Natural killer cell treated with Interleukin-12 subunit alpha and Interleukin-12 subunit beta and Interleukin-15 and Interleukin-18, amount 100 ng/mL, for 72 hours (primary cell): ENCODE results near the gene ENTPD1. TPM values are rescaled to one million over a fixed set of nuclear protein-coding genes. Genes with fewer than 3 reads are reported as not detected.
"Not testable (repeated sequence)": the region's sequence is repeated elsewhere in the genome, so short reads cannot be mapped to it uniquely, and the experiment has no call there.

Experiments
- ATAC-seq, 2 donors: fragments of 150-1000 bp; cut with Tn5 transposase in 1 of 2; sonication (Bioruptor Pico), chemical (Tn5 transposase) in 1 of 2; 2 replicates each; pipeline ENCODE4 v1.10.0; 2021
- DNase-seq: peaks from one replicate; pipeline ENCODE4 v3.0.0; 2022; ENCODE audit warnings: low spot score
- H3K27ac Mint-ChIP-seq, 2 donors: 1 replicate in 1 of 2; 2 replicates in 1 of 2; pipeline ENCODE4 v1.8.0; 2022; ENCODE audit warnings: mixed read lengths in 2 of 2, mild to moderate bottlenecking in 1 of 2, moderate library complexity in 1 of 2
- H3K27me3 Mint-ChIP-seq, 2 donors: 1 replicate in 1 of 2; 2 replicates in 1 of 2; pipeline ENCODE4 v1.8.0; 2022; ENCODE audit warnings: mixed read lengths in 2 of 2
- H3K36me3 Mint-ChIP-seq: one replicate; pipeline ENCODE4 v1.8.0; 2022; ENCODE audit warnings: mixed read lengths
- H3K4me1 Mint-ChIP-seq, 2 donors: 1 replicate in 1 of 2; 2 replicates in 1 of 2; pipeline ENCODE4 v1.8.0; 2022; ENCODE audit warnings: low read depth in 2 of 2, mixed read lengths in 2 of 2, mild to moderate bottlenecking in 1 of 2
- H3K4me3 Mint-ChIP-seq: one replicate; pipeline ENCODE4 v1.8.0; 2022; ENCODE audit warnings: mixed read lengths
- H3K9me3 Mint-ChIP-seq: 2 replicates; pipeline ENCODE4 v1.8.0; 2022; ENCODE audit warnings: mixed read lengths
- total RNA-seq, 2 donors: library from RNA; stranded (reverse); gene quantifications; one replicate each; pipeline ENCODE4 v1.2.3, GENCODE V29; 2022

Gene ENTPD1
- total RNA-seq = 100 to 1,000 TPM in 1 of 2 donors, 10 to 100 TPM in 1; 56.4 to 111 TPM

GRCh38 chr10:95756041-95756761 is at the start of gene ENTPD1:
ENTPD1 (plus strand) TSS chr10:95756163; CDS start chr10:95756240, 77 bp downstream.
- H3K4me1 Mint-ChIP-seq = peaks cover 42 to 44% of the 10 kb centered on the region in 2 donors

GRCh38 chr10:95706573-95706972 is 49.4 kb upstream of the ENTPD1 start:
- H3K4me3 Mint-ChIP-seq = no peak overlapping the region
- H3K36me3 Mint-ChIP-seq = no peaks in the 10 kb centered on the region
- no peak for DNase-seq
- H3K4me1 Mint-ChIP-seq = peaks cover 0 to 9% of the 10 kb centered on the region in 2 donors
- peak; percentile 33 to 61 for ATAC-seq
- no peaks in the 10 kb centered on the region for H3K9me3 Mint-ChIP-seq
- H3K27ac Mint-ChIP-seq = no peak overlapping the region
- no peaks in the 10 kb centered on the region for H3K27me3 Mint-ChIP-seq

More at GRCh38 chr10:95756041-95756761, at the start of gene ENTPD1:
- H3K36me3 Mint-ChIP-seq = peaks cover 10% of the 10 kb centered on the region
- ATAC-seq = no peak
- peak within 1 kb of the TSS; percentile 87 to 89 for H3K27ac Mint-ChIP-seq
- peak within 1 kb of the TSS; percentile 85 for H3K4me3 Mint-ChIP-seq
- H3K9me3 Mint-ChIP-seq = no peaks in the 10 kb centered on the region
- DNase-seq = no peak
- H3K27me3 Mint-ChIP-seq = peaks cover 2 to 15% of the 10 kb centered on the region in 2 donors

GRCh38 chr10:95706990-95707389 is 49.0 kb upstream of the ENTPD1 start:
- Mint-ChIP-seq H3K4me3 (no peak overlapping the region), H3K4me1 (peaks cover 0 to 9% of the 10 kb centered on the region in 2 donors), H3K27me3 (no peaks in the 10 kb centered on the region), H3K27ac (no peak overlapping the region), H3K9me3 (no peaks in the 10 kb centered on the region), H3K36me3 (no peaks in the 10 kb centered on the region)
- no peak for DNase-seq
- peak; percentile 17 to 59 for ATAC-seq

GRCh38 chr10:95711492-95711891 is 44.5 kb upstream of the ENTPD1 start:
- Mint-ChIP-seq H3K27me3 (no peaks in the 10 kb centered on the region), H3K4me1 (peaks cover 0 to 12% of the 10 kb centered on the region in 2 donors), H3K36me3 (no peaks in the 10 kb centered on the region), H3K9me3 (no peaks in the 10 kb centered on the region), H3K27ac (no peak overlapping the region), H3K4me3 (no peak overlapping the region)
- ATAC-seq = no peak
- DNase-seq = no peak

GRCh38 chr10:95716466-95716865 is 39.5 kb upstream of the ENTPD1 start:
- peak overlapping the region in 1 of 2 donors; percentile 28 for H3K27ac Mint-ChIP-seq
- no peak for DNase-seq
- no peaks in the 10 kb centered on the region for H3K9me3 Mint-ChIP-seq
- H3K4me1 Mint-ChIP-seq = peaks cover 0 to 5% of the 10 kb centered on the region in 2 donors
- H3K27me3 Mint-ChIP-seq = no peaks in the 10 kb centered on the region
- no peak for ATAC-seq
- no peak overlapping the region for H3K4me3 Mint-ChIP-seq
- H3K36me3 Mint-ChIP-seq = no peaks in the 10 kb centered on the region

GRCh38 chr10:95716866-95717265 is 39.1 kb upstream of the ENTPD1 start:
- no peak overlapping the region for H3K4me3 Mint-ChIP-seq
- no peaks in the 10 kb centered on the region for H3K9me3 Mint-ChIP-seq
- H3K27me3 Mint-ChIP-seq = no peaks in the 10 kb centered on the region
- DNase-seq (no peak), ATAC-seq (no peak)
- H3K27ac Mint-ChIP-seq = no peak overlapping the region
- peaks cover 0 to 5% of the 10 kb centered on the region in 2 donors for H3K4me1 Mint-ChIP-seq
- no peaks in the 10 kb centered on the region for H3K36me3 Mint-ChIP-seq

- peaks cover 0 to 16% of the 10 kb centered on the region in 2 donors for H3K4me1 Mint-ChIP-seq
- not testable (repeated sequence) for H3K9me3 Mint-ChIP-seq, DNase-seq, H3K27ac Mint-ChIP-seq, ATAC-seq, H3K27me3 Mint-ChIP-seq, H3K4me3 Mint-ChIP-seq, H3K36me3 Mint-ChIP-seq
Observed at GRCh38 chr10:95720745-95721144, 35.2 kb upstream of the ENTPD1 start.

- H3K4me3 Mint-ChIP-seq, H3K27ac Mint-ChIP-seq, ATAC-seq, H3K9me3 Mint-ChIP-seq, DNase-seq, H3K36me3 Mint-ChIP-seq, H3K27me3 Mint-ChIP-seq: not testable (repeated sequence)
- H3K4me1 Mint-ChIP-seq = peaks cover 0 to 10% of the 10 kb centered on the region in 2 donors
Observed at GRCh38 chr10:95722496-95722895, 33.5 kb upstream of the ENTPD1 start.

- Mint-ChIP-seq H3K4me1 (no peaks in the 10 kb centered on the region), H3K27me3 (no peaks in the 10 kb centered on the region), H3K4me3 (no peak overlapping the region), H3K36me3 (peaks cover 12% of the 10 kb centered on the region), H3K9me3 (peaks cover 4% of the 10 kb centered on the region), H3K27ac (no peak overlapping the region)
- ATAC-seq (no peak), DNase-seq (no peak)
Observed at GRCh38 chr10:95728526-95728925, 27.4 kb upstream of the ENTPD1 start.

- H3K4me3 Mint-ChIP-seq = no peak overlapping the region
- DNase-seq (no peak), ATAC-seq (no peak)
- H3K4me1 Mint-ChIP-seq = no peaks in the 10 kb centered on the region
- no peak overlapping the region for H3K27ac Mint-ChIP-seq
- peaks cover 13% of the 10 kb centered on the region for H3K9me3 Mint-ChIP-seq
- peaks cover 12% of the 10 kb centered on the region for H3K36me3 Mint-ChIP-seq
- H3K27me3 Mint-ChIP-seq = no peaks in the 10 kb centered on the region
Observed at GRCh38 chr10:95729323-95730055, 26.5 kb upstream of the ENTPD1 start.

- peaks cover 12% of the 10 kb centered on the region for H3K36me3 Mint-ChIP-seq
- H3K4me3 Mint-ChIP-seq = no peak overlapping the region
- no peak for ATAC-seq
- H3K27ac Mint-ChIP-seq = no peak overlapping the region
- DNase-seq = no peak
- H3K9me3 Mint-ChIP-seq = peaks cover 13% of the 10 kb centered on the region
- H3K27me3 Mint-ChIP-seq = no peaks in the 10 kb centered on the region
- no peaks in the 10 kb centered on the region for H3K4me1 Mint-ChIP-seq
Observed at GRCh38 chr10:95730233-95730632, 25.7 kb upstream of the ENTPD1 start.

GRCh38 chr10:95732907-95733306 is 23.1 kb upstream of the ENTPD1 start:
- not testable (repeated sequence) for H3K4me1 Mint-ChIP-seq, H3K27ac Mint-ChIP-seq, ATAC-seq, H3K27me3 Mint-ChIP-seq, H3K4me3 Mint-ChIP-seq, DNase-seq
- peaks cover 12% of the 10 kb centered on the region for H3K36me3 Mint-ChIP-seq
- H3K9me3 Mint-ChIP-seq = peaks cover 13% of the 10 kb centered on the region

- DNase-seq (no peak), ATAC-seq (no peak)
- Mint-ChIP-seq H3K27ac (no peak overlapping the region), H3K9me3 (peaks cover 3% of the 10 kb centered on the region), H3K4me1 (peaks cover 7 to 22% of the 10 kb centered on the region in 2 donors), H3K27me3 (peaks cover 6 to 7% of the 10 kb centered on the region in 2 donors), H3K36me3 (no peaks in the 10 kb centered on the region), H3K4me3 (no peak overlapping the region)
Observed at GRCh38 chr10:95739056-95739455, 16.9 kb upstream of the ENTPD1 start.

- Mint-ChIP-seq H3K27ac (peak overlapping the region; percentile 44 to 75), H3K4me3 (peak overlapping the region; percentile 63), H3K4me1 (peaks cover 7 to 22% of the 10 kb centered on the region in 2 donors), H3K36me3 (peaks cover 5% of the 10 kb centered on the region), H3K27me3 (peaks cover 0 to 7% of the 10 kb centered on the region in 2 donors), H3K9me3 (no peaks in the 10 kb centered on the region)
- ATAC-seq (peak; percentile 53 to 60), DNase-seq (no peak)
Observed at GRCh38 chr10:95741807-95742467, 14.0 kb upstream of the ENTPD1 start.
